ENCODE results near the gene POLN. TPM values are rescaled to one million over a fixed set of nuclear protein-coding genes. Genes with fewer than 3 reads are reported as not detected.
"Not testable (repeated sequence)": the region's sequence is repeated elsewhere in the genome, so short reads cannot be mapped to it uniquely, and the experiment has no call there.

POLN gene
- total RNA-seq, 2 donors from 2014 or later: 2.0 to 3.5 TPM

DNA sequence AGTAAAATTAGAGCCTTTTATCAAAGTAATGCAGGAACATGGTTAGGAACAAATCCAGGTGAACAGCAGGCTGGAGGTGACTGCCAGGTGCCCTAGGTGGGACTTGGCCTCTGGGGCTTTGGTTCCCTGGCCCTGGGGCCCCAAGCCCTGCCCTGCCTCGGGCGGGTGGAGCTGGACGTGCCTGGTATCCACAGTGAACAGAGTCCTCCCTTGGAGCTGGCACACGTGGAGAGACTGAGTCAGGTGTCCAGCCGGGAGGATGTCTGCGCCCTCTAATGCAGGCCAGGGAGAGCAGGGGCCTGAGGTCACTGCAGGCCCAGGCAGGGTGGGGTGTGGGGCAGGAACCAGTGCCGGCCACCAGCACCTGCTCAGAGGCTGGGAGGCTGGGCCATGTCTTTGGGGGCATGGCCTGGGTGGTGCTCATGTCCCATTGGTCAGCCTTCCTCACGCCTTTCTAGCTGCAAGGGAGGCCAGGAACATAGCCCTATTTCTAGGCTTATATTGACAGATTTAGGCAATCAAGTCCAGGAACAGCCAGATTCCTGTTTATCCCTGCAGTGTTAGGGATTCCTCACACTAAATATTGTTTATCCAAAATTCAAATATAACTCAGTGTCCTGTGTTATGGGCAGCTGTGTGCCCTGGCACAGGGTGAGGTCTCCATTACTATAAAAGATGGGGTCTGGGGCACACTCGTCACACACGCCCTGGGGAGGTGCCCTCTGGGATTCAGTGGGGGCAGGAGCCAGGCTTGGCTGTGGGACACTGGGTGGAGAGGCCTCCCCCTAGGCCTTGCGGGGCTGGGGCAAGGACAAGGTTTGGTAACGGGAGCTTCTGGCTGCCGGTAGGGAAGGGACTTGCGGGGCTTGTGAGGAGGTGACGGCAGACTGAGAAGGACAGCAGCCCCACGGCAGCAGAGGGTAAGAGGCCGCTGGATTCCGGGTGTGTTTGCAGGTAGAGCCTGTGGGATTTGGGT, 197.1 kb downstream of the POLN start:
- no peak for DNase-seq (ENCODE audit: low spot score)
- intact Hi-C loops (cut with DNase I): no loop called here

DNA sequence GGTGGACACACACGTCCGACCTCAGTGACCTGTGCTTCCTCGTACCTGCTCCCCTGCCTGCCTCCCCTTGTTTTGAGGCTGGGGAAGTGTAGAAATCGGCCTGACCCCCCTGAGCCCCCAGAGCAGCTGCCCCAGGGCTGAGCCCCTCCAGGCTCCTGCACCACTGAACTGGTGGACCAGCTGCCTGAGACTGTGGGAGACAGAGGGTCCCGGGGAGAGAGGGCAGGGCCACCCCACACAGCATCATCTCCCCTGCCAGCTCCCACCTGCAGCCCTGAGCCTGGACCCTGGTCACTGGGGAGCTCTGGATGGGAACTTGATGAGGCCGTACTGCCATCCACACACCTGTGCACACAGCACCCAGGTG, 197.8 kb downstream of the POLN start:
- intact Hi-C loops (cut with DNase I): no loop called here
- no peak for DNase-seq (ENCODE audit: low spot score)

DNA sequence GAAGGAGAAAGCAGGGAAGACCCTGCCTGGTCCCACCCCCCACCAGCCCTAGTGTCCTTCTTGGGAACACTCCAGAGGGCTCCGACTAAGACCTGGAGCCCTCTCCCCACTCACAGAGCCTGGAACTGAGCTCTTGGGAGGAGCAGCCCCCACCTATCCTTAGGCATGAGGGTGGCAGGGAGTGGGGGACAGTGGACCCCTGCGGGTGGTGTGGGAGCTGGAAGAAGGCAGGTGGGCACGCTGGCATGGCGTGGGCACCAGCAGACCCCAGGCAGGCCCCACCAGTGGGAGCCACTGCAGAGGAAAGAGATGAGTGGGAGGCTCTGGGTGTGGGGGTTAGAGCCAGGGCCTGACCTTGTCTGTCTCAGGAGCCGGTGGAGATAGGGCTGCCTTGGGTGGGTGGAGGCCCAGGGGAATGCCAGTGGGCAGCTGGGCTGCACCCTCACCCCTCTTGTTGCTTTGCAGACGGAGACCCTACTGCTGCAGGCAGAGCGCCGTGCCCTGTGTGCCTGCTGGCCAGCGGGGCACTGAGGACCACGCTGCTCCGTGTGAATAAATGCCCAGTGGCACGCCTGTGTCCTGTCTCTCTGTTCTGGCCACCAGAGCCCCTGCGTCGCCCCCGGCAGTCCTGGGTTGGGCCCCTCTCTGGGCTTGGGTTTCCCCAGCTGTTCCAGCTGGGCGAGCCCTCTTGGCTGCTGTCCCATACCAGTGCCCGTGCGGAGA, 198.4 kb downstream of the POLN start:
- intact Hi-C loops (cut with DNase I): no loop called here
- DNase-seq (ENCODE audit: low spot score): no peak

DNA sequence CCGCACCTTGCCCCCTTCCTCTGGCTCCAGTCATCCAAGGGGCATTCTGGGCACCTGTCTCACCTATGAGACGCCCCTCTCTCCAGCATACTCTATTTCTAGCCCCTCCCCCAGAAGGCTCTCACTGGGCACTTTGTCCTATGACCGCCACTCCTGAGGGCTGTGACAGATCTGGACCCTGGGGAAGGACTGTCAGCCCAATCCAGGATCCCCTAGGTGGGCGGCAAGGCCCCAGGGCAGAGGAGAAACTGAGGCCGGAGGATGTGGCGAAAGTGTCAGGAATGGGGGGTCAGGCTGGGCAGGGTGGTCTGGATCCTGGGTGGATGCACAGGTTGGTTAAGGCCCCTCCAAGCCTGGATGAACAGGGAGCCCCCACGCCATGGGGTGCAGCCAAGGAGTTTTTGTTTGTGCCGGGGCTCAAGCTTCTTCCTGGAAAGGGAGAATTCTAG, 198.9 kb downstream of the POLN start:
- DNase-seq (ENCODE audit: low spot score): no peak
- intact Hi-C loops (cut with DNase I): no loop called here

DNA sequence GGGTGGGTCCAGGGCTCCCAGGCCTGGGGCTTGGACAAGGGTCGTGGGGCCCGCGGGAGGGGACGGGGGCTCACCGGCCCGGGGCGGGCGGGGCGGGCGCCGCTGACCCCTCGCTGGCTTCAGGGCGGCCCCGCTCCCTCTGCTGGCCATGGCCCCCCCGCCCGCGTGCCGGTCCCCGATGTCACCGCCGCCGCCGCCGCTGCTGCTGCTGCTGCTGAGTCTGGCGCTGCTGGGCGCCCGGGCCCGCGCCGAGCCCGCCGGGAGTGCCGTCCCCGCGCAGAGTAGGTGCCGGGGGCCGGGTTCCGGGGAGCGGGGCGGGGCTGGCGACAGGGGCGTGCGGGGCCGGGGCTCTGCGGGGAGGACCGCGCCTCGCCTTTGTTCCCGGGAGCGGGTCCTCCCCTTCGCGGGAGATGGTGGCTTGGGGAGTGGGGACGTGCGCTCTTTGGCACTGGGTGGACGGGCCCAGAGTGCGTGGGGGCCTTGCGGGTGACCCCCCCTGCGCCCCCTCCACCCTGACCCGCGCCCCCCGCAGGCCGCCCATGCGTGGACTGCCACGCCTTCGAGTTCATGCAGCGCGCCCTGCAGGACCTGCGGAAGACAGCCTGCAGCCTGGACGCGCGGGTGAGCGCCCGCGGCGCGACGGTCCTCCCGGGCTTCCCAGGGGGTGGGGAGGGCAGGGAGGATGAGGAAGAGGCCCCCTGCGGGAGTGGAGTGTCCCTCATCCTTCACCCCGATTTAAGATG, 199.5 kb downstream of the POLN start:
- no peak for DNase-seq (ENCODE audit: low spot score)
- intact Hi-C loops (cut with DNase I): no loop called here

DNA sequence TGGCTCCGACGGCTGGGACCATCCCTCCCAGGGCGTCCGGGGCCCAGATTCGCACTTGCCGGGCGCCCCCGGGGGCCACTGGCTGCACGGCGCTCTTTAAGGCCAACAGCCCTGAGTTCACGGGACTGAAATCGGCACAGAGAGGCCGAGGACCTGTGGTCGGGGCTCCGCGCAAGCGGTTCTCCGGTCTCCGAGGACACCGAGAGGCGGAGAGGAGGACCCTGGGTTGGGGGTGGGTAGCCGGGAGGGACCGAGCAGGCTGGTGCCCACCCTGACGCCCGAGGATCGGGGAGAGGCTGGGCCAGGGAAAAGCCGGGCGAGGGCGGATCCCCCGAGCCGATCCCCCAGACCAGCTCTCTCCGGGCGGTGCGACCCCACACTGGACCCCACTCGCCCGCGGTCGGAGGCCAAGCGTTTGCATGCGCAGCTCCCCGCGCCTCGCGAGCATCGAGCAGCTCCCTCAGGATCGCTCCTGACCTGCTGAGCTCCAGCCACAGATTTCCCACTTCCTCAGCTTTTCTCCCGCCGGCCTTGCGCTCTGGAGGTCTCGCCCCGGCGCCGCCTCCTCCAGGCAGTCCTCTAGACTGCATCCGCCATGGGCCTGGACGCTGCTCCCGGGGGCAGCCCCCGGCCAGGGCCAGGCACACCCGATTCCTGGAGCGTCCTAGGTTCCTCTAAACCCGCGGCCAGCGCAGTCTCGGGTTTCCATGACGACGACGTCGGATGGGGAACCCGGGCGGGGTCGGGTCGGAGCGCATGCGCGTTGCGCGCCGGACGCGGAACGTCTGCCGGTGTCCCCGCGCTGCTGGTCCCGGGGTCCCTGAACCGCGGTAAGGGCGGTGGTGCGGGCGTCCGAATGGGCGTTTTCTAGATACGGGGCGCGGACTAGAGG, 200.4 kb downstream of the POLN start:
- intact Hi-C loops (cut with DNase I): no loop called here
- DNase-seq (ENCODE audit: low spot score): peak; percentile 96

DNA sequence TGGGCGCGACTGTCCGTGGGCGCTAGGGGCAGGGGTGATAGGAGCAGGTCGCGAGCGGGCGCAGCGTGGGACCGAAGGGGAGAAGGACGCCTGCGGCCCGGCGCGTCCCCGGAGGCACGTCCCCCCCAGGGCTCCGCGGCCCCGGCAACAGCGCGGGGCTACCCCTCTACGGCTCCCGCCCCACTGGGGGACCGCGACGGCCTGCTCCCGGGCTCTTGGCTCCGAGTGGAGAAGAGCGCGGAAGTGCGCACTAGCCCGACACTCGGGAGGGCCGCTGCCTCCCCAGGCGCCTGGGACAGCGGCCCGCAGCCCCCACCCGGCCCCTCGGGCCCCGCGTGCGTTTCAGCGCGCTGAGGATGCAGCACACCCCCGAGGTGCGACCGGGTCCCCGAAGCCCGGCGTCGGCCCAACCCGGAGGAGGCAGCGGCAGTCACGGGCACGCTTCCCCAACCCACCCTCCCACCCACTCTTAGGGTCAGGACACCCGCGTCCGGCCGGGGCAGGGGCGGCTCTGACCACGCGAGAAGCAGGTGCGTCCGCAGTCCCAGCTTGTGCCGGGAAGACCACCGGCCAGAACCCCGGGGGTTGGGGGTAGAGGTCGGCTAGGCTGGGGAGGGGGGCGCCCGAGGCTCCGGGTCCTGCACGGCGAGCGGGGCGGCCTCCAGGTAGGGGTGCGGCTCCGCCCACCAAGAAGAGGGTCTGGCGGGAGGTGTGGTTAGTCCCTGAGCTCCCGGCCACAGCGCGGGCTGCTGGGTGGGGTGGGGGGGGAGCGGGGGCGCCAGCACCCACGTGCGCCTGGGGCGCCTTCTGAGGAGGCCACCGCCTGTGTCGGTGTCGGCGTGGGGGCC, 201.3 kb downstream of the POLN start:
- DNase-seq (ENCODE audit: low spot score): no peak
- intact Hi-C loops (cut with DNase I): no loop called here

DNA sequence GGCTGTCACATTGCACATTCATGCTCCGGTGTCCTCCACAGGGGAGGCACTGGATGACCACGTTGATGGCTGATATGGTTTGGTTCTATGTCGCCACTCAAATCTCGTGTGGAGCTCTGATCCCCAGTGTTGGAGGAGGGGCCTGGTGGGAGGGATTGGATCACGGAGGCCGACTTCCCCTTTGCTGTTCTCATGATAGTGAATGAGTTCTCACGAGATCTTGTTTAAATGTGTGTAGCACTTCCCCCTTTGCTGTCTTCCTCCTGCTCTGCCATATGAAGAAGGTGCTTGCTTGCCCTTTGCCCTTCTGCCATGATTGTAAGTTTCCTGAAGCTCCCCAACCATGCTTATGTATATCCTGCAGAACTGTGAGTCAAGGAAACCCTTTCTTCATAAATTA, 205.1 kb downstream of the POLN start:
- intact Hi-C loops (cut with DNase I): no loop called here
- no peak for DNase-seq (ENCODE audit: low spot score)

DNA sequence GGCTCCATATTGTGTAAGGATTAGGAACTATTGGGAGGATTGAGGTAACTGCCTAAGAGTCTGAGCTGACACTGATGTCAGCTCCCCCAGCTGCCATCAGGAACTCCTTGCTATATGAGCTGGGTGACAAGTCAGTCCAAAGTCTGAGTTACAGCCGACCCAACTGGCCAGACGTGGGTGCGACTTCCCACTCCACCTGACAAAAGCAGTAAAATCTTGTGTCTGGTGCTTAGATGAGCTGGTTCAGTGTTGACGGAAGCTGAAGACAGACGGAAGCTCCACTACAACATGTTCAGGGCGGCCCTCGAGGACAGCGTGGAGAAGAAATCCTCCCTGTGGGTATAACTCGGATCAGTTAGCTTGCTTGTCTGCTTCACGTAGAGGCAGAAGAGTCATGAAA, 205.6 kb downstream of the POLN start:
- intact Hi-C loops (cut with DNase I): no loop called here
- no peak for DNase-seq (ENCODE audit: low spot score)

DNA sequence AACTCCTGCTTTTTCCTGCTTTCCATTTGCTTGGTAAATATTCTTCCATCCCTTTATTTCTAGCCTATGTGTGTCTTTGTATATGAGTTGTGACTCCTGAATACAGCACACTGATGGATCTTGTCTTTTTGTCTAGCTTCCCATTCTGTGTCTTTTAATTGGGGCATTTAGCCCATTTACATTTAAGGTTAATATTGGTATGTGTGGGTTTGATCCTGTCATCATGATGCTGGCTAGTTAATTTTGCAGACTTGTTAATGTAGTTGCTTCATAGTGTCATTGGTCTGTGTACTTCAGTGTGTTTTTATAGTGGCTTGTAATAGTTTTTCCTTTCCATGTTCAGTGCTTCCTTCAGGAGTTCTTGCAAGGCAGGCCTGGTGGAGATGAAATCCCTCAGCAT, 210.8 kb downstream of the POLN start:
- DNase-seq (ENCODE audit: low spot score); intact Hi-C loops (cut with DNase I): not testable (repeated sequence)

DNA sequence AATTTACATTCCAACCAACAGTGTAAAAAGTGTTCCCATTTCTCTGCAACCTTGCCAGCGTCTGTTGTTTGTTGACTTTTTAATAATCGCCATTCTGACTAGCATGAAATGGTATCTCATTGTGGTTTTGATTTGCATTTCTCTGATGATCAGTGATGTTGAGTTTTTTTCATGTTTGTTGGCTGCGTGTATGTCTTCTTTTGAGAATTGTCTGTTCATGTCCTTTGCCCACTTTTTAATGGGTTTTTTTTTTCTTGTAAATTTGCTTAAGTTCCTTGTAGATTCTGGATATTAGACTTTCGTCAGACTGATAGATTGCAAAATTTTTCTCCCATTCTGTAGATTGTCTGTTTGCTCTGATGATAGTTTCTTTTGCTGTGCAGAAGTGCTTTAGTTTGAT, 214.8 kb downstream of the POLN start:
- intact Hi-C loops (cut with DNase I); DNase-seq (ENCODE audit: low spot score): not testable (repeated sequence)

DNA sequence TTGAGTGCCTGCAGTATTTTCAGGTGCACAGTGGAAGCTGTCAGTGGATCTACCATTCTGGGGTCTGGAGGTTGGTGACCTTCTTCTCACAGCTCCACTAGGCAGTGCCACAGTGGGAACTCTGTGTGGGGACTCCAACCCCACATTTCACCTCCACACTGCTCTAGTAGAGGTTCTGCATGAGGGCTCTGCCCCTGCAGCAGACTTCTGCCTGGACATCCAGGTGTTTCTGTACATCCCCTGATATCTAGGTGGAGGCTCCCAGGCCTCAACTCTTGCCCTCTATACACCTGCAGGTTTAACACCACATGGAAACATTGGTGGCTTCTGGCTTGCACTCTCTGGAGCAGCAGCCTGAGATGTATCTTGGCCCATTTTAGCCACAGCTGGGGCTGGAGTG, 216.1 kb downstream of the POLN start:
- DNase-seq (ENCODE audit: low spot score): no peak
- intact Hi-C loops (cut with DNase I): no loop called here

DNA sequence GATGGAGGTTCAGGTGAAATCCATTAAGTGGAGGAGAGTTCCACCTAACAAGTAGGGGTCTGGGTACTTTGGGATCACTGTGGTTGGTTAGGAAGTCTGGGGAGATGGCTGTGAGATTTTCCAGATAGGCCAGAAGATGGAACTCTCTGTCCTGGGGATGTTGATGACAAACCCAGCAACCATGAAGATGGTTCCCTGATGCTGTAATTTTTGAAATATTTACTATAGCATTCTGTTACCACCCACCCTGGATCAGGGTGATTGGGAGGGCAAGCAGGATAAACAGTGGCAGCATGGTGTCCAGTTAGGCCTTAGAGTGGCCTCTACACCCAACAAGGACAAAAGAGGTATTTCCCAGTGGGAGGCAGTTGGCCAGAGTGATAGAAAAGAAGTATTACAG, 217.2 kb downstream of the POLN start:
- intact Hi-C loops (cut with DNase I): no loop called here
- DNase-seq (ENCODE audit: low spot score): no peak

Other genes starting within 250 kb of the POLN start
- gene NELFA, start 233.1 kb downstream of the POLN start, total RNA-seq: 10 to 100 TPM; 16.2 to 17.3 TPM
- gene NAT8L, start 182.8 kb downstream of the POLN start, total RNA-seq: under 1 TPM; 0.19 to 0.52 TPM
- gene HAUS3, start within 50 bp of the POLN start, total RNA-seq: 10 to 100 TPM in 1 of 2 donors, 1 to 10 TPM in 1; 9.6 to 11.8 TPM
- gene MXD4, start 20.0 kb upstream of the POLN start, total RNA-seq: 10 to 100 TPM; 43.6 to 43.7 TPM
- gene ZFYVE28, start 176.5 kb upstream of the POLN start, total RNA-seq: 1 to 10 TPM; 7.4 to 8.4 TPM
- gene CFAP99, start 176.8 kb upstream of the POLN start, total RNA-seq: not detected
- gene RNF4, start 227.0 kb upstream of the POLN start, total RNA-seq: 10 to 100 TPM; 38.7 to 38.9 TPM